Measurements from ENCODE around the gene NOLC1.
A peak's percentile ranks its signal among the peaks of the same experiment; 100 is the strongest.

- TF ChIP-seq CTCF (IDR thresholded peaks at IDR 0.05) (peak in 1 of 4 experiments; percentile 15), POLR2AphosphoS5 (IDR thresholded peaks at IDR 0.05) (peak; percentile 50)
These were observed 37.1 kb upstream of the NOLC1 start for GRCh38 chr10:102114861-102115618.

All from gastroesophageal sphincter (tissue), 3 donors.